ENCODE measurements around the gene CXCL13.

GRCh38 chr4:77560170-77560569 is 45.5 kb upstream of the CXCL13 start:
- TF ChIP-seq RFX5 (IDR thresholded peaks at IDR 0.05; ENCODE audit: low read length), result no peak
- TF ChIP-seq, protein P1, sequence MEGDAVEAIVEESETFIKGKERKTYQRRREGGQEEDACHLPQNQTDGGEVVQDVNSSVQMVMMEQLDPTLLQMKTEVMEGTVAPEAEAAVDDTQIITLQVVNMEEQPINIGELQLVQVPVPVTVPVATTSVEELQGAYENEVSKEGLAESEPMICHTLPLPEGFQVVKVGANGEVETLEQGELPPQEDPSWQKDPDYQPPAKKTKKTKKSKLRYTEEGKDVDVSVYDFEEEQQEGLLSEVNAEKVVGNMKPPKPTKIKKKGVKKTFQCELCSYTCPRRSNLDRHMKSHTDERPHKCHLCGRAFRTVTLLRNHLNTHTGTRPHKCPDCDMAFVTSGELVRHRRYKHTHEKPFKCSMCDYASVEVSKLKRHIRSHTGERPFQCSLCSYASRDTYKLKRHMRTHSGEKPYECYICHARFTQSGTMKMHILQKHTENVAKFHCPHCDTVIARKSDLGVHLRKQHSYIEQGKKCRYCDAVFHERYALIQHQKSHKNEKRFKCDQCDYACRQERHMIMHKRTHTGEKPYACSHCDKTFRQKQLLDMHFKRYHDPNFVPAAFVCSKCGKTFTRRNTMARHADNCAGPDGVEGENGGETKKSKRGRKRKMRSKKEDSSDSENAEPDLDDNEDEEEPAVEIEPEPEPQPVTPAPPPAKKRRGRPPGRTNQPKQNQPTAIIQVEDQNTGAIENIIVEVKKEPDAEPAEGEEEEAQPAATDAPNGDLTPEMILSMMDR (IDR thresholded peaks at IDR 0.05), result no peak
- no peak for TF ChIP-seq USF2 (IDR thresholded peaks at IDR 0.05; ENCODE audit: borderline replicate concordance, low read depth, low read length)
- no peak for TF ChIP-seq SMC3 (IDR thresholded peaks at IDR 0.05; ENCODE audit: low read depth, low read length)
- TF ChIP-seq JUND (IDR thresholded peaks at IDR 0.05), result no peak
- TF ChIP-seq PBX3 (IDR thresholded peaks at IDR 0.05), result no peak
- TF ChIP-seq EP300 (IDR thresholded peaks at IDR 0.05; ENCODE audit: borderline replicate concordance in 1 of 2, low read depth in 1 of 2, low read length in 1 of 2), result no peak
